Measurements from ENCODE around the gene GJE1.
A peak's percentile ranks its signal among the peaks of the same experiment; 100 is the strongest.
"Not testable (repeated sequence)": the region's sequence is repeated elsewhere in the genome, so short reads cannot be mapped to it uniquely, and the experiment has no call there.

Gene GJE1, protein sequence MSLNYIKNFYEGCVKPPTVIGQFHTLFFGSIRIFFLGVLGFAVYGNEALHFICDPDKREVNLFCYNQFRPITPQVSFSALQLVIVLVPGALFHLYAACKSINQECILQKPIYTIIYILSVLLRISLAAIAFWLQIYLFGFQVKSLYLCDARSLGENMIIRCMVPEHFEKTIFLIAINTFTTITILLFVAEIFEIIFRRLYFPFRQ

DNA sequence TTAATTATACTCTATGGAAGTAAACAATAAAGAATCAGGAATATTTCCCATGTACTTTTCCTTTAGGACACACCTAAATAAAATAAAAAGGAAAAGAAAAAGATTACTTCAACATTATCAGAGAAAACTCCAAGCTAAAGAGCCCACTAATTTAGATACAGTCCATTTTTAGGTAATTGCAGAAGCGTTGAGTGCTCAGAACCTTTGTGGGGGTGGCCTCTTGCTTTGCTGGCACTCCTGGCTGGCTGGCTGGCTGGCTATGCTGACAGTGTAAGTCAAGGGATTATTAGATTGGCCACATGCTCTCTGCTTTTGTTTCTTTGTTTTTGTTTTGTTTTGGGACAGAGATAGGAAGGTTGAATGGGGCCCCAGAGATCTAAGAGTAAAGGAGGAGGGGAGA is at the start of gene GJE1:
Gene GJE1 (plus strand): TSS at position 301 of the 400 bp plus-strand sequence. CDS start 234 bp downstream, outside the sequence.
- DNase-seq: no peak

DNA sequence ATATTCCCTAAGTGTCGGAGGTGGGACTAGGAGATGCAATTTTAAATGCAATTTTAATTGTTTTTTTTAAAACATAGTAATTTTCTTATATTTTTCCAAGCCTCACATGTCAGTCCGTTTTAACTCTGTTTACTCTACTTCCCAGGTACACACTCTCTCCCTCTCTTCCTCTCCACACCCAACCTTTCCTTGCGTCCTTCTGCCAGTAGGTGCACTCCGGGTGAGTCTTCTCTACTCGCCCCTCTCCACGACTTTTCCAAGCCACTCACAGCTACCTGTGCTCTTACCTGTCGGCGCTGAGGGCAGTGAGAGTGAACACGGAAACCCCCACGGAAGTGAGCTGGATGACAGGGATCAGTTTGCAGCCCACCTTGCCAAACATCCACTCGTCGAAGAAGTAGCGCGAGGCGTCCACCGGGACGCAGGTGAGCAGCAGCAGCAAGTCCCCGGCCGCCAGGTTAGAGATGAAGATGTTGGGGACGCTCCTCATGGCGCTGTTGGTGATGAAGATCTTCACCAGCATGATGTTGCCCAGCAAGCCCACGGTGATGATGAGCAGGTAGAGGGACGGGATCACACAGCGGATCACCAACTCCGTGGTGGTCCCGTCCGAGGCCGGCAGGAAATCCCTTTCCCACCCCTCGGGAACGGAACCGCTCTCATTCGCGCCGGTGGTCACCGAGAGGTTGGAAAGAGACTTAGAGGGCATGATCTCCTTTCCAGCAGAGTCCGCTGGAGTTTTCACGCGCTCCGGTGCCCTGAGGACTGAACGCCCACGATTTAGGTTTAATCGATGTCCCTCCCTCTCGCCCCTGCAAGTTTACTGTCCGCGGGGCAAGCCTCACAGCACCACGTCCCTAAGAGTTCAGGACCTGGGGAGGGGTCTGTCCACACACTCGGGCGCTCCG is 44.5 kb upstream of the GJE1 start:
- DNase-seq: peak; percentile 6 to 82 (median 70)

DNA sequence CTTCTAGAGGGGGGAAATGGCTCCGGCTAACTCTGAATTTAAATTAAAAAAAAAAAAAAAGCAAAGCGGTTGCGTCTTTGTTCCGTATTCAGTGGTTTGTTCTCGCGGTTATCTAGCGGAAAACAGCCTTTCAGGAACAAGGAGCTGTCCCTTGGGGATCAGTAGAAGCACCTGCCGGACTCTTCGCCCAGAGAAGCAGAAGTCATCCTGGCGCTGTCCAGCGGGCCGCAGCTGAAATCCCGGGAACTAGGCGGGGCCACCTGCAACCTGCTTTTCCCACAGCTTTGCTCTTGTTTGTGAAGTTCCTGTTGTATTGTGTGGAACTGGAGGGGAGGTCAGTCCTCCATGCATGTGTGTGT is 43.9 kb upstream of the GJE1 start:
- peak; percentile 34 to 72 (median 62) for DNase-seq

DNA sequence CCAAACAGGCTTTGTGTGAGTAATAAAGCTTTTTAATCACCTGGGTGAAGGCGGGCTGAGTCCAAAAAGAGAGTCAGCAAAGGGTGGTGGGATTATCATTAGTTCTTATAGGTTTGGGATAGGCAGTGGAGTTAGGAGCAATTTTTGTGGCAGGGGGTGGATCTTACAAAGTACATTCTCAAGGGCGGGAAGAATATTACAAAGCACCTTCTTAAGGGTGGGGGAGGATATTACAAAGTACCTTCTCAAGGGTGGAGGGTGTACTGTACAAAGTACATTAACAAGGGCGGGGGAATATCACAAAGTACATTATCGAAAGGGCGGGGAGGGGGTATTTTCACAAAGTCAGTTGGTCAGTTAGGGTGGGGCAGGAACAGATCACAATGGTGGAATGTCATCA is 27.9 kb upstream of the GJE1 start:
- not testable (repeated sequence) for DNase-seq

DNA sequence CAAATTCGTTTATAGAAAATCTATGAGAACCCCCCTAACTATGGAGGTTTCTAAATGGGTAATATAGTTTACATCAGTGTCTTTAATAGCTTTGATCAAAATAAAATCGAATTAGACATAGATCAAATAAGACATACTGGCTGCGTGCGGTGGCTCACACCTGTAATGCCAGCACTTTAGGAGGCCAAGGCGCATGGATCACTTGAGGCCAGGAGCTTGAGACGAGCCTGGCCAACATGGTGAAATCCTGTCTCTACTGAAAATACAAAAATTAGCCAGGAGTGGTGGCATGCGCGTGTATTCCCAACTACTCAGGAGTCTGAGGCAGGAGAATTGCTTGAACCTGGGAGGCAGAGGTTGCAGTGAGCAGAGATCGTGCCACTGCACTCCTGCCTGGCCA is 21.9 kb upstream of the GJE1 start:
- DNase-seq: not testable (repeated sequence)

DNA sequence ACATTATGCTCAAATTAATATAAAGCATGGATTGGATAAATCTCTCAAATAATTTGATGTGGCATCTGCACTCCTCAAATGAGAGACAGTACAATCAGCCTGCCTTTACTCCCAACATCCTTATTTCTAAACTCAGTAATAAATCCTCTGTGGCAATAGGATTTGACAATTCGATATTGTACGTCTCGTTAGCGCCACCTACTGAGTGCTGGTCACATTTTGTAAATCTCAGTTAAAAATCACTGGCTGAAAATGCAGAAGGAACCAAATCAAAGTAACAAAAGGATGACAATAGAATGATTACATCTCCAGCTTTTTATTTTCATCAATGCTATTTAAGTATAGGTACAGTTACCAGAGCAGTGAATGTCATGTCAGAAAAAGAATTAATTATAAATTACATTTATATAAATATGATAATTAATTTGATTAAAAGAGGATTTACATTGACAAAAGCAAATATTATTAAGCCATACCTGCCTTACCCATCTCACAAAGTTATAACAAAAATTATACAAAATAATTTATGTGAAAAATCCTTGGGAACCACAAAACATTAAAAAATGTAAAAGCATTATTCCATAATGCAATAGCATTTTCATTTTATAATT is 20.2 kb upstream of the GJE1 start:
- peak; percentile 68 to 94 (median 87) for DNase-seq

DNA sequence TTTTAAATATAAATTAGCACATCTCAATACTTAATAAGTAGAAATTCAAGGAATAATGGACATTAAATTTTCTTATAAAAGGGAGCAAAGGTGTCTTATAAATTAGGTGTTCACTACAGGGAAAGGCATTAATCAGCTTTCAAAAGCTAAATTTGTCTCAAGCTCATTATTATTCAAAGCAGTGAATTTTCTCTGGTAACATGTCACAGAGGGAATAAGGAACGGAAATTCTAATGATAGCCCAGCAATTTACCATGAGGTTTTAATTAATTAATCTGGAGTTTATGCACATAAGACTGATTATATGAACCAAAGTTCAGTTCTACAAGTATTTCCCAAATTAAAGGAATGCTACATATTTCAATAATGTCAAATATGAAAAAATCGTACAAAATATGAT is 15.4 kb upstream of the GJE1 start:
- no peak for DNase-seq

DNA sequence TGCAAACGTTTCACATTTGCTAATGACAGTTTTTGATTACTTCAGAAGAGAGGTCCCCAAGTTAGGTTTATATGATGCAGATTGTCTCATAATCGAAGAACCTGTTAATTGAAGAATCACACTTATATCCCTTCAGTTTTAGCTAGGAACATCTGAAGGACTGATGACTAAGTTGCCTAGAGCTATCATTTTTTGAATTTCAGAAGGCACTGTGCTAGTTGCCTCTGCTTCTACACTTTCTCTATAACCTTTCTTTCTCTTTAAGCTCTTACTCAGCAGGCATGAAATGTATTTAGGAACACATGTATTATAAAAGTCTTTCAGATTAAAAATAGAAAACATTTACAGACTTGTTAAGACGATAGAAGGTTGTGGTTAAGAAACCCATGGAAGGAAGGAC is 14.4 kb upstream of the GJE1 start:
- DNase-seq: no peak

DNA sequence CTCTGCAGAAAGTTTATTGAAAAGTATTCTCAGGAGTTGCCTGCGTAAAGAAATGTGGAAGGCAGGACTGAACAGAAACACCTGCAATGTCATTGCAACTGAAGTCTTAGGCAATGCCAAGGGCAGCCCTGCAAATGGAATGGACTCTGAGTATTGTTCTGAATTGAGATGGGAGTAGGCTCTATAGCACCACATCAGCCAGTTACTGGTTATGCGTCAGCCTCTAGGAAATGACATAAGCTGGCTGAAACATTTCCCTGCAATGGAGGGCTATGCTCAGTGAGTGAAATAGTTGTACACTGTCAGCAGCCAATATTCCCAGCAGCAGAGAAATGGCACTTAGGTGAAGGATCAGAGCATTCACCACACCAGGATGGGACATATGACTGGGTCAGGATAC is 13.8 kb upstream of the GJE1 start:
- DNase-seq: no peak

DNA sequence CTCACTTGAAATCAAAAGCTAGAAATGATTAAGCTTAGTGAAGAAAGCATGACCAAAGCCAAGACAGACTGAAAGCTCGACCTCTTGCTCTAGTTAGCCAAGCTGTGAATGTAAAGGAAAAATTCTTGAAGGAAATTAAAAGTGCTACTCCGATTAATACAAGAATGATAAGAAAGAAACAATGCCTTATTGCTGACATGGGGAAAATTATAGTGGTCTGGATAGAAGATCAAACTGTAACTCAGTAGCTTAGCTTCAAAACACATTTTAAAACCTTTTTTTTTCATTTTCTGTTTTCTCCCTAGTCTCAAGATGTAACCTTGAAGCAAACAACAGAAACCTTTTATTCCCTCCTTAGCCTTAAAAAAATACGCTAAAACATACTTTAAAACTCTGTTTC is 11.4 kb upstream of the GJE1 start:
- no peak for DNase-seq

DNA sequence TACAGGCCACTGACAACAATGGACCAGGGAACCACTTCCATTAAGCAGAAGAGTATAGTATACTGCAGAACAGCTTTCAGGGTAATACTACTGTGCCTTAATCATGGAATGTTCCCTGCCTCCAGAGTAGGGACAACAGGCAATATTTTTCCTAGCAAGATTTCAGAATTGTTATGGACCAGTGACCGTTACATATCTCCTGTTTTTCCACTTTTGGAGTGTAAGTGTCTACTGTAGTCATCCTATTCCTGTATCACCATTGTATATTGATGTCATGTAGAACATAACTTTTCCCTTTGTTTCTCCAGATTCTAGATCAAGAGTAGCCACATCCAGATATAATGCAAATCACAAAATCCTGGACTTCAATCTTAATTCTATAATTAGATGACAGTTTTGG is 1.9 kb upstream of the GJE1 start:
- DNase-seq: no peak

DNA sequence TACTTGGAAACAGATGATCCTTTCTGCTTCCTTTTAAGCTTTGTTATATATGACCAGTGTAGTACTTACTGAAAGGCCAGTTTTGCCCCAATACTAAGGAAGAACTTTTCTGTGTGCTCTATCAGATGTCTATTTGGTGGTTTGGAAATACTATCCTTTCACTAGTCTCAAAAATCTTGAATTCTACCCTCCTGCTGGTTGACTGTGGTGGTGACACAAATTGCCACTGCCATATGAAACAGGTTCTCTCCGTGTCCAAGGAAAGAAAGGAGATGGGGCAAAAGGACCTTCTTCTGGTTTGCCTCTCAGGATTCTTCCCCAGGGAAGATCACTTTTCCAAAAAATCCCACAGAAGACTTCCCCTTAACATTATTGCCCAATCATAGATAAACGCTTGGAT is 6.2 kb downstream of the GJE1 start:
- DNase-seq: no peak

DNA sequence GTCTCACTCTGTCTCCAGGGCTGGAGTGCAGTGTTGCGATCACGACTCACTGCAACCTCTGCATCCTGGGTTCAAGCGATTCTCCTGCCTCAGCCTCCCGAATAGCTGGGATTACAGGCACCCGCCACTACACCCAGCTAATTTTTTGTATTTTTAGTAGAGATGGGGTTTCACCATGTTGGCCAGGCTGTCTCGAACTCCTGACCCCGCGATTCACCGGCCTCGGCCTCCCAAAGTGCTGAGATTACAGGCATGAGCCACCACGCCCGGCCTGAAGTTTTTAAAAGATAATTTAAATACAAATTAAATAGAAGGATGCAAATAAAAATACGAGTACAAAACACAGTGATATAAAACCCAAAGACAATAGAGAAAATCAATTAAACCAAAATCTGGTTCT is 8.8 kb downstream of the GJE1 start:
- DNase-seq: not testable (repeated sequence)

DNA sequence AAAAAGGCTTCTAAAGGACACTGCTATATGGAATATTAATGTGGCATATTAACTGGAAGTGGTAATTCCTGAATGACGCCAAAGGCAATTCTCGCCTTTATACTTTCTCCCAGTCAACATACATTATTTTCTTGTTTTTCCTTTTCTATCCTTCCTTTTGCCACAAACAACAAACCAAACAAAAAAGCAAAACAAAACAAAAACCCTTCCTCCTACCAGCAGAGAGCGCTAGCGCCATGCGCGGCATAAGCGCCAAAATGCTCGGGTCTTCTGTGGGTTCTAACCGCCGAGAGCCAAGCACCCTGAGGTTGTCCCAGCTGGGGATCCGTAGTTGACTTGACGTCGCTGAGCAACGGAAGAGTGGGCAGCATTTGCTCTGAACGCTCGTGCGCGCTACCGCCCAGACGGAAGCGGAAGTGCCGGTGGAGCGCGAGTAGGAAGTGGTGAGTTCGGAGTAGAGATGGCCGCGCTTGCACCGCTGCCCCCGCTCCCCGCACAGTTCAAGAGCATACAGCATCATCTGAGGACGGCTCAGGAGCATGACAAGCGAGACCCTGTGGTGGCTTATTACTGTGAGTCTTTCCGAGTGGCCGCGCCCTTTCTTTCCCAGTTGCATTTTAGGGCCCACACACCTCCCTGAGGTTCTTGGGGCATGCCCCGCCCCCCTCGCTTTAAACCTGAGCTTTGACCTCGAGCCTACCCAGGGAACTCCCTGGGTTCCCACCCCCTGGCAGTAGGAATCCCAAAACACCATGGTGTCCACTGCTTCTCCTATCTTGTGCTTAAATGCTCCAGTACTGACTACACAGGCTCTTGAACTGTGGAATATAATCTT is 14.3 kb downstream of the GJE1 start, which contains the start of the genes NMBR and VTA1:
Gene NMBR (minus strand): TSS at position 295 of the 835 bp plus-strand sequence. CDS start 58,464 bp downstream, outside the sequence.
Gene VTA1 (plus strand): TSS at position 436 of the 835 bp plus-strand sequence. CDS start 25 bp downstream, at position 461.
- DNase-seq: peak; percentile 97 to 100 (median 99)

DNA sequence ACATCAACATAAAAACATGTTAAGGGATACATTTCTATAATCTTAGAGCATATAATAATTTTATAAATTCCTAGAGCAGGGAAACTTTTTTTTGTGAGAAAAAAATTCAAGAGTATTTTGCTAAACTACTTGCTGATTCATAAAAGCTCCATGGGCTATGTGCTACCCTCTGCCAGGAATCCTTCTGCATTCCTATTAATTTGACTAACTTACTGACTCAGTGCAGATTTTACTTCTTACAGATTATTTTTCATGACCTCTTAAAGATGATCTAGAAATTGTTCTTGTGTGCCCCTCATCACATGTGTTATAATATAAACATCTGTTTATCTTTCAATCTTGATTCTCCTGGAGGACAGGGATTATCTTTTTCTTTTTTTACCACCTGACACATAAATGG is 20.0 kb downstream of the GJE1 start:
- no peak for DNase-seq

DNA sequence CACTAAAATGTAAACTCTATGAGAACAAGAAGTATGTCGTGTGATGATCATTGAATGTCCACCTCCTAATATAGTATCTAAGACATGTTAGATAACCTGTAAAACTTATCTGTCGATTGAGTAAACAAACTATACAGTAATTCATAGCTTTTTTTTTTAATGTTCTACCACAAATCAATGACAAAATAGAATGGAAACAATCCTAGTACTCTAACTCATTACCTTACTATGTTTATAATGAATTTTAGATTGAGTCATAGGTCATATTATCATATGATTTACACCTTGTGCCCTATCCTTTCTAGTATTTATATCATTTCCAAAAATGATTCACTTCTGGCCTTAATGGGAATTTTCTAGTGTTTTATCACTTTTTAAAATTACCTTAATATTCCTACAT is 20.5 kb downstream of the GJE1 start:
- no peak for DNase-seq

DNA sequence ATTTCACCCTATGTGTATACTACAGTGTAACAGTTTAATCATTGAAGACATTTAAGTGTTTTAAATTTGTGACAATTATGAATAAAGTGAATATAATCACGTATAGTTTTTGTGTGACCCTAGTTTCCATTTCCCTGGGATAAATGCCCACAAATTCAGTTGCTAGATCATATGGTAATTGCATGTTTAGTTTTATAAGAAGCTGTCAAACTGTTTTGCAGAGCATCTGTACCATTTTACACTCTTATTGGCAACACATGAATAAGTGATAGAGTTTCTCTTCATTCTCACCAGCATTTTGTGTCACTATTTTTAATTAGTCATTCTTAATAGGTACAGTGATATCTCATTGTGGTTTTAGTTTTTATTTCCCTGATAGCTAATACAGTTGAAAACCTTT is 21.6 kb downstream of the GJE1 start:
- DNase-seq: no peak

DNA sequence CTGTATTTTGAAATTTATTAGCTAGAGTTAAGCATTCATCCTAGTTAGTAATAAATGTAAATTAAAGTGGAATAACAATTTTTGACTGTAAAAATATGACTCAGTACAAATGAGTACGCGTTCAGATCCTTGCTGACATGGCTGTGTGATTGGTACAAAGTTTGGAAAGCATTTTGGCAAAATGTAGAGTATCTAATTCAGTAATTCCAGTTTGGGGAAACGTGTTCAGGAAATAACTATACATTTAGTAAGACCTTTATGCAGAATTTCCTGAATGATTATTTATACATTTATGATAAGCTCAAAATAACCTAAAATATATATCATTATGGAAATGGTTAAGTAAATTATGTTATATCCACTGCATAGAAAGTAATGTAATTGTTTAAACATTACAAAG is 22.4 kb downstream of the GJE1 start:
- no peak for DNase-seq

DNA sequence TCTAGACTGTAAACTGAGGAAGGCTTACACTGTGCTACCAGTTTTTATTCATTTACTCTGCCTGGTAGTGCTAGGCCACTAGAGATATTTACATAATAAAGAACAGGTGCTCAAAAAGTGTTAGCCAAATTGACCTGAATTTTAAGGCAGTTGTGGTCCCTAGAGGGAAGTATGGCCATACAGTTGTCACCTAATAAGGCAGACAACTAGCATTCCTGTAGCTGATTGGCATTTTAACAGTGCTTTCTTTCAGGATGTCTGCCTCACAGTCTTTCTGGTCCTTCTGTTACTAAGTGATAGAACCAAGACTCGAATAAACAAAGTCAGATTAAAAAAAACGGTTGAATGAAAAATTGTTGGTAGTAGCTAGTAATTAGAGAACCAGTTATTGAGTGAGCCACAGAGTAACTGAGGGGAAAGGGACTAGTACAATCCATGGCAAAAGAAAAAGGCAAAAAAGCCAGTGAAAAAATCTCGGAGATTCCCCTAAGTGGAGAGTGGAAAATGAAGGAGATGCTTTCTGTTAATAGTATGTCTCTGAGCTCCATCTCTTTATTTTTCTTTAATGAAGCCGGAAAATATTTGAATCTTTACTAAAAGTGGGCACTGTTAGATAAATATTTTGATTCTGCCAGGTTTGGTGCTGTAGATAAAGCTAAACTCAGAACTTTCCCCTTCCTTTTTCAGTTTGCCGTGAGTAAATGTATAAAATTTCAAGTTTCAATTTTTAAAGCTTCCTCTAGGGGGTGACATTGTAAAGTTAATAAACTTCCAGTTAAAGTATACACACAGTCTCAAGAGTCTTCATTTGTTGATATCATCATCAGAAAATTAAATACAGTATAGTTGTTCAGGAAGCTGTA is 23.4 kb downstream of the GJE1 start:
- DNase-seq: peak in 2 of 3 experiments; percentile 36 to 64

DNA sequence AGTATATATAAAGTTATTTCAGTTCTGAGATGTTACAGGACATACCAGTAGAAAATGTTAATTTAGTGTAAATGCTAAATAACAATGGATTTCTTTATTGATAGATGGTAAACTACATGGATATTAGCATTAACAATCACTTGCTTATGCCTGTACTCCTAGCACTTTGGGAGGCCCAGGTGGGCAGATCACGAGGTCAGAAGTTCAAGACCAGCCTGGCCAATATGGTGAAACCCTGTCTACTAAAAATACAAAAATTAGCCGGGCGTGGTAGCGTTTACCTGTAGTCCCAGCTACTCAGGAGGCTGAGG is 24.0 kb downstream of the GJE1 start:
- DNase-seq: not testable (repeated sequence)

DNA sequence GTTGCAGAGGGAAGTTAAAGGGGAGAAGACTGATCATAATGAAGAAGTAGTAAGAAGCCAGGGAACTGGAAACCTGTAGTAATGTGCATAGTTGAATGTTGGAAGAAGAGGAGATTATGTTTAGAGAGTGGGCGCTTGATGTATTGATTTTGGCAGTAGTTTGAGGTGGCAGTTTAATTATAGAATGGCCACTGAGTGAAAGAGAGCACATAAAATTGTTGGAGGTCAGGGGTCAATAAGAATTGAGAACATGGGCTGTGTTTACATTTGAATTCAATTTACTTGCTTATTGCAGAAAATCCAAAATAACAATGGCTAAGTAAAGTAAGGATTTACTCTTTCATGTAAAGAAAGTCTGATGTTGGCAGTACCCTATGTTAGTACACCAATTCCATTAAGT is 30.1 kb downstream of the GJE1 start:
- peak in 1 of 3 experiments; percentile 25 for DNase-seq

DNA sequence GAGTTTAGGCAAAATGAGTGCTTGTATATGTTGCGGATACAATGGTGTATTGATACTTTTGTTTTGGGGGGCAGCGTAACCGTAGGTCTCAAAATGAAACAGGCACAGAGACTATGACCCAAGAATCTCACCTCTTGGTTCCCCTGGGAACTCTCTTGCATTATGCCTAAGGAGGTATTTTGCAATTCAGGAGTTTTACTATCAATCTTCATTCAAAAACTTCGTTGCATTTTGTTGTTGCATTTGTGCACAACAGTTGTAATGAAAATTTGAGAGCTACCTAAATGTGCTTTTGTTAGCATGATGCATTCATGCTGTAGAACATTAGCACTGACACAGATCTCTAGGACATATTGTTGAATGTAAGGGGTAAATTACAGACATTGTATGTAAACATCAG is 32.5 kb downstream of the GJE1 start:
- DNase-seq: no peak

Data from NCI-H1417 (cell line).